Measurements from ENCODE around the gene LPO.

- TF ChIP-seq MXI1 (conservative IDR thresholded peaks at IDR 0.05; ENCODE audit: poor library complexity, severe bottlenecking): no peak
- TF ChIP-seq EZH2 (IDR thresholded peaks at IDR 0.05; ENCODE audit: borderline replicate concordance, insufficient read depth, low read length, poor library complexity, severe bottlenecking): no peak
- no peak for TF ChIP-seq EP300 (conservative IDR thresholded peaks at IDR 0.05; ENCODE audit: poor library complexity, severe bottlenecking)
- no peak for TF ChIP-seq CTCF (IDR thresholded peaks at IDR 0.05; ENCODE audit: poor library complexity, severe bottlenecking)
- no peak for TF ChIP-seq RAD21 (conservative IDR thresholded peaks at IDR 0.05)
Observed at GRCh38 chr17:58224315-58224714, 14.1 kb upstream of the LPO start.
